Uterus (tissue), 4 donors: Measurements from ENCODE around the gene TGM2. TPM values are rescaled to one million over a fixed set of nuclear protein-coding genes. Genes with fewer than 3 reads are reported as not detected.
A peak's percentile ranks its signal among the peaks of the same experiment; 100 is the strongest.

ENCODE experiments used
- DNase-seq, 2 donors: peaks; one replicate each; pipeline ENCODE4 v3.0.0-alpha.2; 2019 to 2020
- H3K27ac ChIP-seq, 2 donors: fragments of 200-600 bp; sonication (generic); 1 replicate in 1 of 2; 2 replicates in 1 of 2; pipeline ENCODE4 v1.5.1; 2016 to 2018
- H3K27me3 ChIP-seq, 2 donors: fragments of 200-600 bp; sonication (generic); one replicate each; pipeline ENCODE4 v1.5.1; 2018 to 2019; ENCODE audit warnings: control low read depth in 1 of 2
- H3K36me3 ChIP-seq, 2 donors: fragments of 200-600 bp; sonication (generic); one replicate each; pipeline ENCODE4 v1.5.1; 2019; ENCODE audit warnings: control low read depth in 1 of 2
- H3K4me1 ChIP-seq, 2 donors: fragments of 200-600 bp; sonication (generic); one replicate each; pipeline ENCODE4 v1.5.1; 2018 to 2019; ENCODE audit warnings: control low read depth in 1 of 2
- H3K4me3 ChIP-seq, 2 donors: fragments of 200-600 bp; sonication (generic); 1 replicate in 1 of 2; 2 replicates in 1 of 2; pipeline ENCODE4 v1.5.1; 2018 to 2019; ENCODE audit warnings: mild to moderate bottlenecking in 1 of 2
- H3K9me3 ChIP-seq, 2 donors: fragments of 200-600 bp; sonication (generic); one replicate each; pipeline ENCODE4 v1.5.1; 2019; ENCODE audit warnings: control low read depth in 1 of 2
- POLR2A ChIP-seq, 2 donors: fragments of 450-650 bp; IDR thresholded peaks; one replicate each; pipeline ENCODE4 v1.6.1; 2016; ENCODE audit warnings: antibody characterized with exemption in 2 of 2, mild to moderate bottlenecking in 1 of 2, moderate library complexity in 1 of 2
- intact Hi-C: fragments of 100-400 bp; cut with DNase I; formaldehyde crosslinking; loops from one replicate; pipeline ENCODE4 v1.15.1; 2023; ENCODE audit warnings: low total_unique reads
- total RNA-seq, 4 donors: library from RNA; depleted of rRNA in 3 of 4; stranded (reverse); fragments of >200 nt in 3 of 4; gene quantifications; one replicate each; pipeline versions ENCODE4 v1.1.0 to v1.2.4, GENCODE V29; 2014 to 2023
- TF ChIP-seq, protein P1 (sequence below), 4 experiments: fragments of 200-600 bp in 2 of 4; fragments of 450-650 bp in 2 of 4; sonication (generic) in 2 of 4; IDR thresholded peaks; one replicate each; pipeline ENCODE4 v1.5.1; 2016 to 2019; ENCODE audit warnings: antibody characterized with exemption in 4 of 4, mild to moderate bottlenecking in 2 of 4, moderate library complexity in 1 of 4
- donor health status: DM: yes; HTN: yes; CAD: no.

Gene TGM2
- total RNA-seq, 4 donors from 2014 or later, result 136 to 639 (median 209) TPM

- no peak overlapping the region for H3K27ac ChIP-seq
- H3K4me1 ChIP-seq, result peaks cover 3 to 12% of the 10 kb centered on the region in 2 donors
- no peaks in the 10 kb centered on the region for H3K9me3 ChIP-seq
- no peaks in the 10 kb centered on the region for H3K36me3 ChIP-seq
- intact Hi-C loops, result no loop called here
- no peak for TF ChIP-seq POLR2A (IDR thresholded peaks at IDR 0.05)
- TF ChIP-seq, protein P1, sequence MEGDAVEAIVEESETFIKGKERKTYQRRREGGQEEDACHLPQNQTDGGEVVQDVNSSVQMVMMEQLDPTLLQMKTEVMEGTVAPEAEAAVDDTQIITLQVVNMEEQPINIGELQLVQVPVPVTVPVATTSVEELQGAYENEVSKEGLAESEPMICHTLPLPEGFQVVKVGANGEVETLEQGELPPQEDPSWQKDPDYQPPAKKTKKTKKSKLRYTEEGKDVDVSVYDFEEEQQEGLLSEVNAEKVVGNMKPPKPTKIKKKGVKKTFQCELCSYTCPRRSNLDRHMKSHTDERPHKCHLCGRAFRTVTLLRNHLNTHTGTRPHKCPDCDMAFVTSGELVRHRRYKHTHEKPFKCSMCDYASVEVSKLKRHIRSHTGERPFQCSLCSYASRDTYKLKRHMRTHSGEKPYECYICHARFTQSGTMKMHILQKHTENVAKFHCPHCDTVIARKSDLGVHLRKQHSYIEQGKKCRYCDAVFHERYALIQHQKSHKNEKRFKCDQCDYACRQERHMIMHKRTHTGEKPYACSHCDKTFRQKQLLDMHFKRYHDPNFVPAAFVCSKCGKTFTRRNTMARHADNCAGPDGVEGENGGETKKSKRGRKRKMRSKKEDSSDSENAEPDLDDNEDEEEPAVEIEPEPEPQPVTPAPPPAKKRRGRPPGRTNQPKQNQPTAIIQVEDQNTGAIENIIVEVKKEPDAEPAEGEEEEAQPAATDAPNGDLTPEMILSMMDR (IDR thresholded peaks at IDR 0.05), result no peak
- no peaks in the 10 kb centered on the region for H3K27me3 ChIP-seq
- peak in 1 of 2 donors; percentile 13 for DNase-seq
- H3K4me3 ChIP-seq, result no peak overlapping the region
Observed at GRCh38 chr20:38139156-38139912, 25.7 kb downstream of the TGM2 start.

GRCh38 chr20:38138086-38138778, 26.8 kb downstream of the TGM2 start:
- peaks cover 3 to 6% of the 10 kb centered on the region in 2 donors for H3K4me1 ChIP-seq
- no peak overlapping the region for H3K4me3 ChIP-seq
- intact Hi-C loops, result no loop called here
- no peak for DNase-seq
- H3K27me3 ChIP-seq, result no peaks in the 10 kb centered on the region
- no peak overlapping the region for H3K27ac ChIP-seq
- TF ChIP-seq, protein P1 (IDR thresholded peaks at IDR 0.05), result no peak
- no peak for TF ChIP-seq POLR2A (IDR thresholded peaks at IDR 0.05)
- H3K36me3 ChIP-seq, result no peaks in the 10 kb centered on the region
- no peaks in the 10 kb centered on the region for H3K9me3 ChIP-seq

GRCh38 chr20:38137441-38138037, 27.5 kb downstream of the TGM2 start:
- no peaks in the 10 kb centered on the region for H3K27me3 ChIP-seq
- intact Hi-C loops, result no loop called here
- no peak overlapping the region for H3K4me3 ChIP-seq
- no peaks in the 10 kb centered on the region for H3K36me3 ChIP-seq
- DNase-seq, result no peak
- no peak overlapping the region for H3K27ac ChIP-seq
- H3K9me3 ChIP-seq, result no peaks in the 10 kb centered on the region
- TF ChIP-seq, protein P1 (IDR thresholded peaks at IDR 0.05), result no peak
- TF ChIP-seq POLR2A (IDR thresholded peaks at IDR 0.05), result no peak
- peaks cover 0 to 6% of the 10 kb centered on the region in 2 donors for H3K4me1 ChIP-seq

DNA sequence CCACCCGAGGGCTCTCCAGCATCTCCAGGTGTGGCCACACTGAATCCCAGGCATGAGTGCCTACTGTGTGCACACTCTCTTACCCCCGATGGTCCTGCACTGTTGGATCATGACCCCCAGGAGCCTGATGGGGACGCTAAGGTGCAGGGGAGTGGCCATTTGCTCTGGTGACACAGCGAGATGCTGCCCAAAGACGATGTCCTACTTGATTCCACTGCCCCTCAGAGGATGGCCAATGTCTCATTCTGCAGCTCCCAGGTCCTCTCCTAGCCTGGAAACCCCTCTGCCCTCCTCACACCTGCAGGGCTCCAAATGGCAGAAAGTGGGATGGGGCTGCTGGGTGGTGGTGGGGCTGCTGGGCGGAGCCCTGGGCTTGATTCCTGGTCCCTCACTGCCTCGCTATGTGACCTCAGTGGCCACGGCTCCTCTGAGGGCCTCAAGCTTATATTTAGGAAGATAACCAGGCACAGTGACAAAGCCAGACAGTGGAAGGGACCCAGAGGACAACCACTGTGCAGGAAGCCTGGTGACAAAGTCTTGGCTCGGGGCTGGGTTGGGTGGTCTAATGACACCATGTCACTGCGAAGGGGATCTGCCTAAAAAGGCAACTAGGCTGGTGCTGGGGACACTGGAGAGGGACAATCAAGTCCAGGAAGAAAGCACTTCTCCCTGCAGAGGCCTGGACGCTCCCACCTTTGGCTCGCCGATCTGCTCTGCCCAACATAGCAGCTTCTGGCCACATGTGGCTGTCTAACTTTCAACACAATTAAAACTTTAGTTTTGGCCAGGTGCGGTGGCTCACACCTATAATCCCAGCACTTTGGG, 28.4 kb downstream of the TGM2 start:
- H3K9me3 ChIP-seq, result no peaks in the 10 kb centered on the region
- intact Hi-C loops, result no loop called here
- no peak overlapping the region for H3K4me3 ChIP-seq
- peaks cover 0 to 6% of the 10 kb centered on the region in 2 donors for H3K4me1 ChIP-seq
- H3K36me3 ChIP-seq, result no peaks in the 10 kb centered on the region
- no peak overlapping the region for H3K27ac ChIP-seq
- no peaks in the 10 kb centered on the region for H3K27me3 ChIP-seq
- no peak for TF ChIP-seq POLR2A (IDR thresholded peaks at IDR 0.05)
- TF ChIP-seq, protein P1 (IDR thresholded peaks at IDR 0.05), result no peak
- DNase-seq, result no peak
